Neural cell (in vitro differentiated cells): ENCODE measurements around the gene OR12D3. TPM values are rescaled to one million over a fixed set of nuclear protein-coding genes. Genes with fewer than 3 reads are reported as not detected.

Experiments
- H2AFZ ChIP-seq: fragments of 200-600, 300-800 bp; sonication (generic), shearing (Covaris generic); 2 replicates; pipeline ENCODE4 v1.6.0; 2014; ENCODE audit warnings: low read depth, mild to moderate bottlenecking, antibody characterized with exemption, low read length, moderate library complexity
- H3F3A ChIP-seq: fragments of 200-600 bp; shearing (Covaris generic); 2 replicates; pipeline ENCODE4 v1.6.1; 2016; ENCODE audit warnings: mild to moderate bottlenecking, moderate library complexity, mixed read lengths, antibody characterized with exemption, low read length; ENCODE audit not compliant: insufficient read depth, poor library complexity, severe bottlenecking
- H3K27ac ChIP-seq: fragments of 200-600, 300-800 bp; sonication (generic), shearing (Covaris generic); 2 replicates; pipeline ENCODE4 v1.5.1; 2014; ENCODE audit warnings: mild to moderate bottlenecking, low read length, moderate library complexity
- H3K27me3 ChIP-seq: fragments of 300-800, 200-600 bp; sonication (generic), shearing (Covaris generic); 2 replicates; pipeline ENCODE4 v1.6.0; 2014; ENCODE audit warnings: mild to moderate bottlenecking, low read depth, low read length, moderate library complexity; ENCODE audit not compliant: insufficient read depth
- H3K36me3 ChIP-seq: fragments of 300-800, 200-600 bp; sonication (generic), shearing (Covaris generic); 2 replicates; pipeline ENCODE4 v1.5.1; 2014; ENCODE audit warnings: mild to moderate bottlenecking, antibody characterized with exemption, low read length, moderate library complexity; ENCODE audit not compliant: insufficient read depth
- H3K4me2 ChIP-seq: fragments of 300-800, 200-600 bp; sonication (generic), shearing (Covaris generic); 2 replicates; pipeline ENCODE4 v1.6.0; 2014; ENCODE audit warnings: mild to moderate bottlenecking, low read length
- H3K4me3 ChIP-seq: fragments of 300-800, 200-600 bp; sonication (generic), shearing (Covaris generic); 2 replicates; pipeline ENCODE4 v1.5.1; 2014; ENCODE audit warnings: mild to moderate bottlenecking, low read length, moderate library complexity
- H3K79me2 ChIP-seq: fragments of 200-600 bp; shearing (Covaris generic); replicated peaks from 2 replicates; pipeline ENCODE4 v1.6.0; 2014; ENCODE audit warnings: mild to moderate bottlenecking, low read length, moderate library complexity; ENCODE audit not compliant: insufficient read depth
- H3K9ac ChIP-seq: fragments of 300-800, 200-600 bp; sonication (generic), shearing (Covaris generic); 2 replicates; pipeline ENCODE4 v1.6.1; 2016; ENCODE audit warnings: mild to moderate bottlenecking, low read length, mixed read lengths
- H3K9me2 ChIP-seq: fragments of 200-600 bp; shearing (Covaris generic); 2 replicates; pipeline ENCODE4 v1.6.1; 2016; ENCODE audit warnings: mild to moderate bottlenecking, low read length, mixed read lengths; ENCODE audit not compliant: insufficient read depth
- H3K9me3 ChIP-seq: fragments of 200-600, 300-800 bp; sonication (generic), shearing (Covaris generic); 2 replicates; pipeline ENCODE4 v1.6.1; 2016; ENCODE audit warnings: mild to moderate bottlenecking, mixed run types, low read length, moderate library complexity, mixed read lengths
- H4K20me1 ChIP-seq: fragments of 200-600 bp; shearing (Covaris generic); 2 replicates; pipeline ENCODE4 v1.6.1; 2016; ENCODE audit warnings: mild to moderate bottlenecking, mixed run types; ENCODE audit not compliant: insufficient read depth
- EP300 ChIP-seq: fragments of 450-650 bp; conservative IDR thresholded peaks from 2 replicates; pipeline ENCODE4 v1.6.1; 2014; ENCODE audit warnings: antibody characterized with exemption, mild to moderate bottlenecking, moderate library complexity; ENCODE audit not compliant: poor library complexity, severe bottlenecking
- EZH2 ChIP-seq: fragments of 200-600, 300-800 bp; shearing (Covaris generic), sonication (generic); IDR thresholded peaks from 2 replicates; pipeline ENCODE4 v1.6.1; 2014; ENCODE audit warnings: antibody characterized with exemption, low read length, borderline replicate concordance, mild to moderate bottlenecking; ENCODE audit not compliant: insufficient read depth, poor library complexity, severe bottlenecking
- MXI1 ChIP-seq: fragments of 450-650 bp; conservative IDR thresholded peaks from 2 replicates; pipeline ENCODE4 v1.6.1; 2014; ENCODE audit warnings: antibody characterized with exemption, mild to moderate bottlenecking; ENCODE audit not compliant: poor library complexity, severe bottlenecking
- POLR2AphosphoS5 ChIP-seq: IDR thresholded peaks from 2 replicates; pipeline ENCODE4 v1.6.1; 2012
- RAD21 ChIP-seq: fragments of 450-650 bp; conservative IDR thresholded peaks from 2 replicates; pipeline ENCODE4 v1.6.1; 2014; ENCODE audit warnings: antibody characterized with exemption, mild to moderate bottlenecking, moderate library complexity
- SMC3 ChIP-seq: fragments of 450-650 bp; conservative IDR thresholded peaks from 2 replicates; pipeline ENCODE4 v1.6.1; 2014; ENCODE audit warnings: antibody characterized with exemption, mild to moderate bottlenecking, moderate library complexity; ENCODE audit not compliant: poor library complexity
- TAF1 ChIP-seq: IDR thresholded peaks from 2 replicates; pipeline ENCODE4 v1.6.1; 2012; ENCODE audit warnings: low read depth
- polyA minus RNA-seq: library from RNA; depleted of rRNA, polyadenylated mRNA; stranded (reverse); fragments of >200 nt; gene quantifications from 2 replicates; pipeline ENCODE4 v1.2.3, GENCODE V29; 2014
- polyA plus RNA-seq: library from polyadenylated mRNA; depleted of rRNA; stranded (reverse); fragments of >200 nt; gene quantifications from 2 replicates; pipeline ENCODE4 v1.2.3, GENCODE V29; 2014
- TF ChIP-seq, protein P1 (sequence below): fragments of 450-650 bp; IDR thresholded peaks from 2 replicates; pipeline ENCODE4 v1.5.1; 2014; ENCODE audit warnings: antibody characterized with exemption, mild to moderate bottlenecking, moderate library complexity; ENCODE audit not compliant: poor library complexity, severe bottlenecking
- TF ChIP-seq, protein P2 (sequence below): IDR thresholded peaks from 2 replicates; pipeline ENCODE4 v1.6.1; 2012; ENCODE audit warnings: borderline replicate concordance

OR12D3 gene, protein sequence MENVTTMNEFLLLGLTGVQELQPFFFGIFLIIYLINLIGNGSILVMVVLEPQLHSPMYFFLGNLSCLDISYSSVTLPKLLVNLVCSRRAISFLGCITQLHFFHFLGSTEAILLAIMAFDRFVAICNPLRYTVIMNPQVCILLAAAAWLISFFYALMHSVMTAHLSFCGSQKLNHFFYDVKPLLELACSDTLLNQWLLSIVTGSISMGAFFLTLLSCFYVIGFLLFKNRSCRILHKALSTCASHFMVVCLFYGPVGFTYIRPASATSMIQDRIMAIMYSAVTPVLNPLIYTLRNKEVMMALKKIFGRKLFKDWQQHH
- polyA plus RNA-seq (not detected in 2 replicates), polyA minus RNA-seq (not detected in 2 replicates)

DNA sequence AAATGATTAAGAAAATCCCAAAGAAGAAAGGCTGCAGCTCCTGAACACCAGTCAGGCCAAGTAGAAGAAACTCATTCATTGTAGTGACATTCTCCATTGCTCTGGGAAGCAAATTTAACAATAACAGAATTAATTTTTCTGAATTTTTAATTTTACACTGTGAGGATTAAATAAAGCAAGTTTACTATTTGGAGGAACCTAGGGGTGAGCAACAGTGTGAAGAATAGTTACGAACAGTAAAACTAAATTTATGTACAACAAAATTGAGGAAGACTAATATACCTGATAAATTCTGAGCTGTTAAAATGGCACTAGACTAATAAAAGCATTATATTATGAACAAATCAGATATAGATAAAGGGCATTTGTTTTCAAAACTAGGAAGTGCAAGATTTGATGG lies at the start of gene OR12D3:
TSS of gene OR12D3 (minus strand) at position 101 of the 400 bp plus-strand sequence. CDS start at position 97, 4 bp downstream.
- H4K20me1 ChIP-seq = no peaks in the 10 kb centered on the region
- TF ChIP-seq EP300 (no peak), SMC3 (no peak), EZH2 (no peak), MXI1 (no peak)
- TF ChIP-seq, protein P1, sequence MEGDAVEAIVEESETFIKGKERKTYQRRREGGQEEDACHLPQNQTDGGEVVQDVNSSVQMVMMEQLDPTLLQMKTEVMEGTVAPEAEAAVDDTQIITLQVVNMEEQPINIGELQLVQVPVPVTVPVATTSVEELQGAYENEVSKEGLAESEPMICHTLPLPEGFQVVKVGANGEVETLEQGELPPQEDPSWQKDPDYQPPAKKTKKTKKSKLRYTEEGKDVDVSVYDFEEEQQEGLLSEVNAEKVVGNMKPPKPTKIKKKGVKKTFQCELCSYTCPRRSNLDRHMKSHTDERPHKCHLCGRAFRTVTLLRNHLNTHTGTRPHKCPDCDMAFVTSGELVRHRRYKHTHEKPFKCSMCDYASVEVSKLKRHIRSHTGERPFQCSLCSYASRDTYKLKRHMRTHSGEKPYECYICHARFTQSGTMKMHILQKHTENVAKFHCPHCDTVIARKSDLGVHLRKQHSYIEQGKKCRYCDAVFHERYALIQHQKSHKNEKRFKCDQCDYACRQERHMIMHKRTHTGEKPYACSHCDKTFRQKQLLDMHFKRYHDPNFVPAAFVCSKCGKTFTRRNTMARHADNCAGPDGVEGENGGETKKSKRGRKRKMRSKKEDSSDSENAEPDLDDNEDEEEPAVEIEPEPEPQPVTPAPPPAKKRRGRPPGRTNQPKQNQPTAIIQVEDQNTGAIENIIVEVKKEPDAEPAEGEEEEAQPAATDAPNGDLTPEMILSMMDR = no peak

DNA sequence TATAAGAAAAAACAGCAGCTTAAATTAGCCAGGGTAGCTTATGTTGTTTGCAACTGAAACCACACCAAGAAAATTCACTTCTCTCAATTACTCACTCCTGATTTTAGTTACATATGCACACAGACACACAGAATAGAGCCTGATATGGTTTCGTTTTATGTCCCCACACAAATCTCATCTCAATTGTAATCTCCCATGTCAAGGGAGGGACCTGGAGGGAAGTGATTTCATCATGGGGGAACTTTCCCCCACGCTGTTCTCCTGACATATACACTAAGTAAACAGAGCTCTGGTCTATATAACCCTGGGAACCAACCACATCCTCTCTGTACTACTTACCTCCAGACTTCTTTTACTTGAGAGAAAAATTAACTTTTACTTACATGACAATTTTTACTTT lies 49.5 kb upstream of the OR12D3 start:
- H3K79me2 ChIP-seq = no peaks in the 10 kb centered on the region
- TF ChIP-seq RAD21 = no peak
- TF ChIP-seq SMC3 = no peak
- TF ChIP-seq, protein P1 = no peak
- TF ChIP-seq MXI1 = no peak
- TF ChIP-seq TAF1 = no peak
- TF ChIP-seq POLR2AphosphoS5 = no peak
- TF ChIP-seq, protein P2, sequence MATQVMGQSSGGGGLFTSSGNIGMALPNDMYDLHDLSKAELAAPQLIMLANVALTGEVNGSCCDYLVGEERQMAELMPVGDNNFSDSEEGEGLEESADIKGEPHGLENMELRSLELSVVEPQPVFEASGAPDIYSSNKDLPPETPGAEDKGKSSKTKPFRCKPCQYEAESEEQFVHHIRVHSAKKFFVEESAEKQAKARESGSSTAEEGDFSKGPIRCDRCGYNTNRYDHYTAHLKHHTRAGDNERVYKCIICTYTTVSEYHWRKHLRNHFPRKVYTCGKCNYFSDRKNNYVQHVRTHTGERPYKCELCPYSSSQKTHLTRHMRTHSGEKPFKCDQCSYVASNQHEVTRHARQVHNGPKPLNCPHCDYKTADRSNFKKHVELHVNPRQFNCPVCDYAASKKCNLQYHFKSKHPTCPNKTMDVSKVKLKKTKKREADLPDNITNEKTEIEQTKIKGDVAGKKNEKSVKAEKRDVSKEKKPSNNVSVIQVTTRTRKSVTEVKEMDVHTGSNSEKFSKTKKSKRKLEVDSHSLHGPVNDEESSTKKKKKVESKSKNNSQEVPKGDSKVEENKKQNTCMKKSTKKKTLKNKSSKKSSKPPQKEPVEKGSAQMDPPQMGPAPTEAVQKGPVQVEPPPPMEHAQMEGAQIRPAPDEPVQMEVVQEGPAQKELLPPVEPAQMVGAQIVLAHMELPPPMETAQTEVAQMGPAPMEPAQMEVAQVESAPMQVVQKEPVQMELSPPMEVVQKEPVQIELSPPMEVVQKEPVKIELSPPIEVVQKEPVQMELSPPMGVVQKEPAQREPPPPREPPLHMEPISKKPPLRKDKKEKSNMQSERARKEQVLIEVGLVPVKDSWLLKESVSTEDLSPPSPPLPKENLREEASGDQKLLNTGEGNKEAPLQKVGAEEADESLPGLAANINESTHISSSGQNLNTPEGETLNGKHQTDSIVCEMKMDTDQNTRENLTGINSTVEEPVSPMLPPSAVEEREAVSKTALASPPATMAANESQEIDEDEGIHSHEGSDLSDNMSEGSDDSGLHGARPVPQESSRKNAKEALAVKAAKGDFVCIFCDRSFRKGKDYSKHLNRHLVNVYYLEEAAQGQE = no peak
- no peak for TF ChIP-seq EP300
- TF ChIP-seq EZH2 = no peak
- H3K4me3 ChIP-seq = no peak overlapping the region
- H4K20me1 ChIP-seq = no peaks in the 10 kb centered on the region
- H3K27me3 ChIP-seq = no peaks in the 10 kb centered on the region
- H3K27ac ChIP-seq = no peak overlapping the region
- no peak overlapping the region for H2AFZ ChIP-seq
- H3K36me3 ChIP-seq = no peaks in the 10 kb centered on the region
- H3K9me2 ChIP-seq = no peaks in the 10 kb centered on the region
- H3K9ac ChIP-seq = no peak overlapping the region
- no peaks in the 10 kb centered on the region for H3F3A ChIP-seq
- H3K4me2 ChIP-seq = no peak overlapping the region
- no peaks in the 10 kb centered on the region for H3K9me3 ChIP-seq

More for the DNA sequence above, at the start of gene OR12D3:
- Histone ChIP-seq H3K79me2 (no peaks in the 10 kb centered on the region), H3K4me2 (no peak within 1 kb of the TSS), H3K36me3 (no peaks in the 10 kb centered on the region), H3K4me3 (no peak within 1 kb of the TSS), H3K27ac (no peak within 1 kb of the TSS), H3K9me2 (no peaks in the 10 kb centered on the region), H3F3A (no peaks in the 10 kb centered on the region), H3K9ac (no peak within 1 kb of the TSS), H3K9me3 (no peaks in the 10 kb centered on the region), H3K27me3 (no peaks in the 10 kb centered on the region), H2AFZ (no peak within 1 kb of the TSS)
